ENCODE data around the gene ABCD3. TPM values are rescaled to one million over a fixed set of nuclear protein-coding genes. Genes with fewer than 3 reads are reported as not detected.

The ABCD3 gene
- total and polyA plus RNA-seq, 2 of the 4 experiments (the other 2 are of a cell fraction) = 13.6 to 32.6 TPM

DNA sequence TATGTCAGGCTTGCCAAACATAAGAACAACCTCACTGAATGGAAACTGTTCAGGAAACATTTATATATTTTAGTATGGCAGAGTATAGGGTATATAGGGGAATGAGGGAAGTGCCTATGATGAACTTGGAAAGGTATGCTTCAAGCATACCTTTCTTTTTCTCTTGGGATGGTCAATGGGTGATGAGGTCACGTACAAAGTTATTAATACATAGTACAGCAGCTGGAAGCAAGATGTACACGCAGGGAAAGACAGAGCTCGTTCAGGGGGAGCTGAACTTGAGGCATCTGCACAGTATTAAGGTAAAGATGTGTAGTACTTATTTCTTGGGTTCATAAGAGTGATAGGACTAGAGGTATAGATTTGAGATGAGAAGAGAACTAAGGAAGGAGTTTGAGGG lies 61.5 kb downstream of the ABCD3 start:
- POLR2A ChIA-PET (ENCODE audit: unreplicated experiment) = no interaction called here
- DNase-seq = no peak
- no peak overlapping the region for H3K4me3 ChIP-seq (ENCODE audit: insufficient read depth, low read depth, low read length)

More for the DNA sequence above, 61.5 kb downstream of the ABCD3 start:
- Histone ChIP-seq H2AK9ac (replicated peaks; ENCODE audit: low read depth, low read length, poor library complexity) (no peak overlapping the region), H4K91ac (ENCODE audit: insufficient read depth, low read depth, low read length) (no peak overlapping the region), H4K8ac (ENCODE audit: low read depth in 2 of 2, low read length in 2 of 2) (no peak overlapping the region), H4K20me1 (ENCODE audit: insufficient read depth, low read length) (no peaks in the 10 kb centered on the region), H2AK5ac (ENCODE audit: low read depth, low read length) (no peak overlapping the region), H2BK5ac (ENCODE audit: low read depth, low read length, poor library complexity, severe bottlenecking) (no peak overlapping the region), H3K4ac (ENCODE audit: low read depth, low read length) (no peak overlapping the region), H3K4me1 (ENCODE audit: control insufficient read depth, insufficient read depth, low read length) (no peaks in the 10 kb centered on the region), H2AFZ (replicated peaks; ENCODE audit: low read length, poor library complexity) (no peak overlapping the region), H3K23ac (ENCODE audit: low read depth, low read length) (no peak overlapping the region), H3K9me1 (ENCODE audit: insufficient read depth, low read length) (no peaks in the 10 kb centered on the region), H3K4me2 (ENCODE audit: low read depth, low read length) (no peak overlapping the region), H4K5ac (ENCODE audit: low read depth, low read length) (no peak overlapping the region), H2BK20ac (ENCODE audit: low read depth, low read length) (no peak overlapping the region), H3K36me3 (ENCODE audit: control insufficient read depth, insufficient read depth, low read length) (peaks cover 10% of the 10 kb centered on the region), H3K18ac (ENCODE audit: low read depth, low read length) (no peak overlapping the region), H3K9ac (ENCODE audit: low read depth, low read length) (no peak overlapping the region), H2BK120ac (ENCODE audit: low read depth, low read length) (no peak overlapping the region), H3K9me3 (ENCODE audit: control insufficient read depth, insufficient read depth, low read length) (no peaks in the 10 kb centered on the region), H3K27ac (ENCODE audit: insufficient read depth, low read length) (no peak overlapping the region), H3K79me1 (ENCODE audit: low read depth in 1 of 2, low read length in 2 of 2) (0 out of 4 replicates have a peak, but pooled peaks cover 0 to 3% of the 10 kb centered on the region in 2 experiments), H2BK15ac (ENCODE audit: low read depth, low read length) (no peak overlapping the region), H3K56ac (ENCODE audit: extremely low read depth, insufficient read depth, low read length) (no peak overlapping the region), H3K27me3 (ENCODE audit: control insufficient read depth, insufficient read depth, low read length) (no peaks in the 10 kb centered on the region), H3K14ac (replicated peaks; ENCODE audit: low read depth, low read length) (no peak overlapping the region)
- in situ Hi-C loops (cut with MboI; ENCODE audit: low sequenced_read_pairs) = no loop called here
- dilution Hi-C loops (cut with HindIII; ENCODE audit: low sequenced_read_pairs, unreplicated experiment) = no loop called here
- intact Hi-C loops (cut with micrococcal nuclease) = loop anchor here (5.0 kb wide), 1 partner anchor 563 kb away; no protein-coding TSS in a partner anchor
- CTCF ChIA-PET = interaction anchor here (0.6 to 0.8 kb wide), 2 partner anchors 8 to 37 kb away, joined by 3 read pairs; no protein-coding TSS in a partner anchor
- no peak for ATAC-seq (ENCODE audit: low read depth)
- WGBS, 2 experiments (ENCODE audit: extremely low coverage in 2 of 2, insufficient read length in 1 of 2) = no CpG with 5 or more reads among the region's 3 CpGs
- BruUV-seq (replicated peaks) = no TSS peak
- TF ChIP-seq MXI1 (IDR thresholded peaks at IDR 0.05; ENCODE audit: borderline replicate concordance, low read depth, low read length) = no peak
- no peak for TF ChIP-seq POLR2A (IDR thresholded peaks at IDR 0.05; ENCODE audit: low read depth, low read length)
- TF ChIP-seq, protein P1, sequence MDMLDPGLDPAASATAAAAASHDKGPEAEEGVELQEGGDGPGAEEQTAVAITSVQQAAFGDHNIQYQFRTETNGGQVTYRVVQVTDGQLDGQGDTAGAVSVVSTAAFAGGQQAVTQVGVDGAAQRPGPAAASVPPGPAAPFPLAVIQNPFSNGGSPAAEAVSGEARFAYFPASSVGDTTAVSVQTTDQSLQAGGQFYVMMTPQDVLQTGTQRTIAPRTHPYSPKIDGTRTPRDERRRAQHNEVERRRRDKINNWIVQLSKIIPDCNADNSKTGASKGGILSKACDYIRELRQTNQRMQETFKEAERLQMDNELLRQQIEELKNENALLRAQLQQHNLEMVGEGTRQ (IDR thresholded peaks at IDR 0.05; ENCODE audit: low read depth, low read length) = no peak
